SK-N-SH (cell line): ENCODE results near the gene DOCK4. TPM values are rescaled to one million over a fixed set of nuclear protein-coding genes. Genes with fewer than 3 reads are reported as not detected.

Experiments
- CTCF ChIA-PET: fragments of 300-600, 350-600 bp; formaldehyde crosslinking; extraction: SDS; loops from one replicate; lab custom pipeline; 2021; lab: Yijun Ruan, JAX
- POLR2A ChIA-PET: fragments of 350-600 bp; sonication (Branson Sonifier 250); formaldehyde crosslinking; extraction: SDS; loops from one replicate; lab custom pipeline; 2020; ENCODE audit warnings: antibody characterized with exemption, inconsistent platforms; lab: Yijun Ruan, JAX
- DNase-seq: peaks from one replicate; pipeline ENCODE4 v3.0.0; 2012
- H2AFZ ChIP-seq: fragments of 200-600 bp; sonication (generic); 2 replicates; pipeline ENCODE4 v1.8.1; 2016; ENCODE audit warnings: antibody characterized with exemption, mild to moderate bottlenecking, low read depth
- H3F3A ChIP-seq: fragments of 200-600 bp; sonication (generic); replicated peaks from 2 replicates; pipeline ENCODE3; 2016; ENCODE audit warnings: antibody characterized with exemption, mild to moderate bottlenecking; ENCODE audit not compliant: insufficient read depth
- H3K27ac ChIP-seq, 2 experiments: fragments of 200-500 bp in 1 of 2; fragments of 200-600 bp in 1 of 2; sonication (Bioruptor generic) in 1 of 2; sonication (generic), shearing (Covaris generic) in 1 of 2; 2 replicates each; pipeline versions ENCODE4 v1.5.1 to v1.6.1; 2014 to 2016; ENCODE audit warnings: low read depth in 2 of 2, inconsistent platforms in 1 of 2, low read length in 1 of 2, mild to moderate bottlenecking in 1 of 2, mixed read lengths in 1 of 2
- H3K27me3 ChIP-seq: fragments of 200-600 bp; sonication (generic), shearing (Covaris generic); 2 replicates; pipeline ENCODE4 v1.6.1; 2016; ENCODE audit warnings: mixed run types; ENCODE audit not compliant: insufficient read depth
- H3K36me3 ChIP-seq, 2 experiments: fragments of 200-500 bp in 1 of 2; fragments of 200-600 bp in 1 of 2; sonication (Bioruptor generic) in 1 of 2; sonication (generic) in 1 of 2; replicated peaks in 1 of 2; 2 replicates each; pipeline versions ENCODE3 to v1.5.1; 2014 to 2016; ENCODE audit warnings: low read length in 1 of 2, mild to moderate bottlenecking in 1 of 2; ENCODE audit not compliant: insufficient read depth in 2 of 2, control insufficient read depth in 1 of 2
- H3K4me1 ChIP-seq, 2 experiments: fragments of 200-500 bp in 1 of 2; fragments of 200-600 bp in 1 of 2; sonication (Bioruptor generic) in 1 of 2; sonication (generic), shearing (Covaris generic) in 1 of 2; 2 replicates each; pipeline versions ENCODE4 v1.5.1 to v1.6.1; 2014 to 2016; ENCODE audit warnings: low read depth in 1 of 2, low read length in 1 of 2, mixed run types in 1 of 2; ENCODE audit not compliant: insufficient read depth in 2 of 2, control insufficient read depth in 1 of 2
- H3K4me2 ChIP-seq: fragments of 200-600 bp; sonication (generic), shearing (Covaris generic); 2 replicates; pipeline ENCODE4 v1.6.1; 2017; ENCODE audit warnings: mixed run types
- H3K4me3 ChIP-seq, 2 experiments: fragments of 200-500 bp in 1 of 2; fragments of 200-600 bp in 1 of 2; sonication (Bioruptor generic) in 1 of 2; sonication (generic), shearing (Covaris generic) in 1 of 2; 2 replicates each; pipeline versions ENCODE4 v1.5.1 to v1.8.1; 2014 to 2016; ENCODE audit warnings: low read depth in 2 of 2, inconsistent platforms in 1 of 2, low read length in 1 of 2, mild to moderate bottlenecking in 1 of 2, mixed read lengths in 1 of 2, moderate library complexity in 1 of 2
- H3K79me2 ChIP-seq: fragments of 200-600 bp; sonication (generic); 2 replicates; pipeline ENCODE4 v1.8.1; 2017; ENCODE audit warnings: mild to moderate bottlenecking; ENCODE audit not compliant: insufficient read depth
- H3K9ac ChIP-seq: fragments of 200-600 bp; sonication (generic); 2 replicates; pipeline ENCODE4 v1.6.1; 2017; ENCODE audit warnings: mixed run types
- H3K9me2 ChIP-seq: fragments of 200-600 bp; sonication (generic); 2 replicates; pipeline ENCODE4 v1.6.1; 2017; ENCODE audit warnings: mixed run types
- H3K9me3 ChIP-seq: fragments of 200-600 bp; sonication (generic); 2 replicates; pipeline ENCODE4 v1.6.1; 2017; ENCODE audit warnings: mixed run types, mild to moderate bottlenecking, moderate library complexity
- H4K20me1 ChIP-seq: fragments of 200-600 bp; sonication (generic); 2 replicates; pipeline ENCODE4 v1.6.1; 2017; ENCODE audit warnings: mild to moderate bottlenecking, mixed run types; ENCODE audit not compliant: insufficient read depth
- ELF1 ChIP-seq: IDR thresholded peaks from 2 replicates; pipeline ENCODE4 v1.4.0; 2012
- EP300 ChIP-seq, 2 experiments: IDR thresholded peaks; 2 replicates each; pipeline versions ENCODE4 v1.4.0 to v1.6.1; 2012; ENCODE audit warnings: borderline replicate concordance in 1 of 2, low read depth in 1 of 2, low read length in 1 of 2
- EZH2phosphoT487 ChIP-seq: fragments of 200-600 bp; sonication (generic); IDR thresholded peaks from 2 replicates; pipeline ENCODE4 v1.6.1; 2017; ENCODE audit warnings: low read depth, mixed run types, mild to moderate bottlenecking, antibody characterized with exemption, moderate library complexity, borderline replicate concordance
- FOSL2 ChIP-seq: IDR thresholded peaks from 2 replicates; pipeline ENCODE4 v1.4.0; 2012; ENCODE audit warnings: low read depth, mild to moderate bottlenecking, moderate library complexity, borderline replicate concordance
- GABPA ChIP-seq: IDR thresholded peaks from 2 replicates; pipeline ENCODE4 v1.4.0; 2012; ENCODE audit warnings: low read depth, mild to moderate bottlenecking
- GATA2 ChIP-seq: sonication (generic); formaldehyde crosslinking; IDR thresholded peaks from 2 replicates; pipeline ENCODE4 v1.5.0; 2020; ENCODE audit warnings: mild to moderate bottlenecking, missing genetic modification reagents
- MEF2A ChIP-seq: IDR thresholded peaks from 2 replicates; pipeline ENCODE4 v1.4.0; 2012; ENCODE audit warnings: low read depth, borderline replicate concordance
- NRF1 ChIP-seq: IDR thresholded peaks from 2 replicates; pipeline ENCODE4 v1.6.1; 2012; ENCODE audit warnings: low read depth, mild to moderate bottlenecking, low read length
- RCOR1 ChIP-seq: fragments of 150-350 bp; IDR thresholded peaks from 2 replicates; pipeline ENCODE4 v1.6.1; 2017; ENCODE audit warnings: antibody characterized with exemption, low read length
- RXRA ChIP-seq: IDR thresholded peaks from 2 replicates; pipeline ENCODE4 v1.4.0; 2012; ENCODE audit warnings: low read depth, mild to moderate bottlenecking, borderline replicate concordance
- SIN3A ChIP-seq: IDR thresholded peaks from 2 replicates; pipeline ENCODE4 v1.6.1; 2012; ENCODE audit warnings: low read depth, mild to moderate bottlenecking, low read length, moderate library complexity, borderline replicate concordance
- SMC3 ChIP-seq: IDR thresholded peaks from 2 replicates; pipeline ENCODE4 v1.6.1; 2012; ENCODE audit warnings: low read depth, low read length, improper control_type of control experiment
- YY1 ChIP-seq: IDR thresholded peaks from 2 replicates; pipeline ENCODE4 v1.4.0; 2012; ENCODE audit warnings: low read depth, mild to moderate bottlenecking
- WGBS: methylation state at CpG from one replicate; pipeline ENCODE4 v1.1.6; 2017; ENCODE audit warnings: low lambda C conversion rate; 5-methylcytosine and 5-hydroxymethylcytosine counted together
- polyA plus RNA-seq, 3 experiments: library from polyadenylated mRNA; depleted of rRNA; stranded (reverse); fragments of >200 nt; gene quantifications; 2 replicates each; pipeline ENCODE4 v1.2.3, GENCODE V29; 2012
- TF ChIP-seq, protein P1 (sequence below): IDR thresholded peaks from 2 replicates; pipeline ENCODE4; 2012
- TF ChIP-seq, protein P2 (sequence below): IDR thresholded peaks from 2 replicates; pipeline ENCODE4 v1.4.0; 2012; ENCODE audit warnings: low read depth, borderline replicate concordance
- TF ChIP-seq, protein P3 (sequence below): fragments of 200-600 bp; sonication (generic); IDR thresholded peaks from 2 replicates; pipeline ENCODE4 v1.6.1; 2017; ENCODE audit warnings: antibody characterized with exemption, mild to moderate bottlenecking, moderate library complexity
- TF ChIP-seq, protein P4 (sequence below): IDR thresholded peaks from 2 replicates; pipeline ENCODE4 v1.4.0; 2012; ENCODE audit warnings: low read depth, borderline replicate concordance

Gene DOCK4
- polyA plus RNA-seq, 1 of the 3 experiments (the other 2 are of a cell fraction) = 8.5 TPM

DNA sequence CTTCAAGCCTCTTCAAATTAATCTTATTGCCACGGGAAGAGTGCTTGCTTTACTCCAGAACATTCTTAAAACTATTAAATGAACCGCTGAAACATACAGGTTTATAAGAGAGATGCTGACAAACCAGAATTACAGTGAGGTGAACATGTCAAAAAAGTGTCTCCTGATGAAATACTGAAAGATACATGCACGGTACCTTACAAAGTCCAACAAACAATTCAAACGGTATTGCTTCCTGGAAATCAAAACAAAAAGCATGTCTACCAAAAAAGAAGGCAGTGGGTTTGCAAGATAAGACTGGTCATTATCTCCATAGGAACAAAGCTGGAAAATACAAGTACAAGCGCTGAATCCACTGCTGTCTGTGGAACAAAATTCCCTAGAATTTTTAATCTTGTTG, 174.5 kb downstream of the DOCK4 start:
- no peak for DNase-seq
- peaks cover 0 to 2% of the 10 kb centered on the region in 2 experiments for H3K36me3 ChIP-seq
- H3K27me3 ChIP-seq = no peaks in the 10 kb centered on the region
- ChIA-PET POLR2A (no interaction called here), CTCF (interaction anchor here (0.8 to 1.3 kb wide), 3 partner anchors 9 to 19 kb away, joined by 3 to 4 read pairs (median 3); no protein-coding TSS in a partner anchor)
- H3K9me3 ChIP-seq = no peaks in the 10 kb centered on the region
- H3K4me2 ChIP-seq = no peak overlapping the region
- no peaks in the 10 kb centered on the region for H3K9me2 ChIP-seq
- TF ChIP-seq EZH2phosphoT487 (no peak), SIN3A (no peak), ELF1 (no peak), NRF1 (no peak), RXRA (no peak), SMC3 (no peak), FOSL2 (no peak), GATA2 (CRISPR knock-in tag) (no peak), MEF2A (no peak), YY1 (no peak), GABPA (no peak), RCOR1 (no peak), EP300 (IDR thresholded peaks at IDR 0.05; ENCODE audit: borderline replicate concordance in 1 of 2, low read depth in 1 of 2, low read length in 1 of 2) (no peak)
- TF ChIP-seq, protein P1, sequence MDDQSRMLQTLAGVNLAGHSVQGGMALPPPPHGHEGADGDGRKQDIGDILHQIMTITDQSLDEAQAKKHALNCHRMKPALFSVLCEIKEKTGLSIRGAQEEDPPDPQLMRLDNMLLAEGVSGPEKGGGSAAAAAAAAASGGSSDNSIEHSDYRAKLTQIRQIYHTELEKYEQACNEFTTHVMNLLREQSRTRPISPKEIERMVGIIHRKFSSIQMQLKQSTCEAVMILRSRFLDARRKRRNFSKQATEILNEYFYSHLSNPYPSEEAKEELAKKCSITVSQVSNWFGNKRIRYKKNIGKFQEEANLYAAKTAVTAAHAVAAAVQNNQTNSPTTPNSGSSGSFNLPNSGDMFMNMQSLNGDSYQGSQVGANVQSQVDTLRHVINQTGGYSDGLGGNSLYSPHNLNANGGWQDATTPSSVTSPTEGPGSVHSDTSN = no peak
- TF ChIP-seq, protein P2, sequence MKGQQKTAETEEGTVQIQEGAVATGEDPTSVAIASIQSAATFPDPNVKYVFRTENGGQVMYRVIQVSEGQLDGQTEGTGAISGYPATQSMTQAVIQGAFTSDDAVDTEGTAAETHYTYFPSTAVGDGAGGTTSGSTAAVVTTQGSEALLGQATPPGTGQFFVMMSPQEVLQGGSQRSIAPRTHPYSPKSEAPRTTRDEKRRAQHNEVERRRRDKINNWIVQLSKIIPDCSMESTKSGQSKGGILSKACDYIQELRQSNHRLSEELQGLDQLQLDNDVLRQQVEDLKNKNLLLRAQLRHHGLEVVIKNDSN = no peak
- TF ChIP-seq, protein P3, sequence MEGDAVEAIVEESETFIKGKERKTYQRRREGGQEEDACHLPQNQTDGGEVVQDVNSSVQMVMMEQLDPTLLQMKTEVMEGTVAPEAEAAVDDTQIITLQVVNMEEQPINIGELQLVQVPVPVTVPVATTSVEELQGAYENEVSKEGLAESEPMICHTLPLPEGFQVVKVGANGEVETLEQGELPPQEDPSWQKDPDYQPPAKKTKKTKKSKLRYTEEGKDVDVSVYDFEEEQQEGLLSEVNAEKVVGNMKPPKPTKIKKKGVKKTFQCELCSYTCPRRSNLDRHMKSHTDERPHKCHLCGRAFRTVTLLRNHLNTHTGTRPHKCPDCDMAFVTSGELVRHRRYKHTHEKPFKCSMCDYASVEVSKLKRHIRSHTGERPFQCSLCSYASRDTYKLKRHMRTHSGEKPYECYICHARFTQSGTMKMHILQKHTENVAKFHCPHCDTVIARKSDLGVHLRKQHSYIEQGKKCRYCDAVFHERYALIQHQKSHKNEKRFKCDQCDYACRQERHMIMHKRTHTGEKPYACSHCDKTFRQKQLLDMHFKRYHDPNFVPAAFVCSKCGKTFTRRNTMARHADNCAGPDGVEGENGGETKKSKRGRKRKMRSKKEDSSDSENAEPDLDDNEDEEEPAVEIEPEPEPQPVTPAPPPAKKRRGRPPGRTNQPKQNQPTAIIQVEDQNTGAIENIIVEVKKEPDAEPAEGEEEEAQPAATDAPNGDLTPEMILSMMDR = no peak
- TF ChIP-seq, protein P4, sequence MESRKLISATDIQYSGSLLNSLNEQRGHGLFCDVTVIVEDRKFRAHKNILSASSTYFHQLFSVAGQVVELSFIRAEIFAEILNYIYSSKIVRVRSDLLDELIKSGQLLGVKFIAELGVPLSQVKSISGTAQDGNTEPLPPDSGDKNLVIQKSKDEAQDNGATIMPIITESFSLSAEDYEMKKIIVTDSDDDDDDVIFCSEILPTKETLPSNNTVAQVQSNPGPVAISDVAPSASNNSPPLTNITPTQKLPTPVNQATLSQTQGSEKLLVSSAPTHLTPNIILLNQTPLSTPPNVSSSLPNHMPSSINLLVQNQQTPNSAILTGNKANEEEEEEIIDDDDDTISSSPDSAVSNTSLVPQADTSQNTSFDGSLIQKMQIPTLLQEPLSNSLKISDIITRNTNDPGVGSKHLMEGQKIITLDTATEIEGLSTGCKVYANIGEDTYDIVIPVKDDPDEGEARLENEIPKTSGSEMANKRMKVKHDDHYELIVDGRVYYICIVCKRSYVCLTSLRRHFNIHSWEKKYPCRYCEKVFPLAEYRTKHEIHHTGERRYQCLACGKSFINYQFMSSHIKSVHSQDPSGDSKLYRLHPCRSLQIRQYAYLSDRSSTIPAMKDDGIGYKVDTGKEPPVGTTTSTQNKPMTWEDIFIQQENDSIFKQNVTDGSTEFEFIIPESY = no peak
- WGBS = 81% methylated on average over 5 of the region's 5 CpGs
- H2AFZ ChIP-seq = no peak overlapping the region
- no peaks in the 10 kb centered on the region for H3K79me2 ChIP-seq
- H3K4me3 ChIP-seq = no peak overlapping the region
- H3K4me1 ChIP-seq = peaks cover 0 to 11% of the 10 kb centered on the region in 2 experiments; a peak in 2 of 4 replicates
- no peak overlapping the region for H3K9ac ChIP-seq
- H4K20me1 ChIP-seq = no peaks in the 10 kb centered on the region
- H3K27ac ChIP-seq = no peak overlapping the region
- no peaks in the 10 kb centered on the region for H3F3A ChIP-seq
